Immature natural killer cell (primary cell): ENCODE results near the gene CEP250. TPM values are rescaled to one million over a fixed set of nuclear protein-coding genes. Genes with fewer than 3 reads are reported as not detected.

ENCODE experiments used
- DNase-seq, 3 donors: peaks; one replicate each; pipeline ENCODE4 v3.0.0; 2022; ENCODE audit warnings: mixed read lengths in 1 of 3
- H3K27ac Mint-ChIP-seq, 6 donors: one replicate each; pipeline ENCODE4 v1.8.0; 2020; ENCODE audit warnings: mixed read lengths in 6 of 6, mild to moderate bottlenecking in 5 of 6, inconsistent platforms in 4 of 6, moderate library complexity in 3 of 6
- H3K27me3 Mint-ChIP-seq, 3 donors: one replicate each; pipeline ENCODE4 v1.8.0; 2020 to 2021; ENCODE audit warnings: low read depth in 3 of 3, mild to moderate bottlenecking in 3 of 3, mixed read lengths in 3 of 3, moderate library complexity in 3 of 3, inconsistent platforms in 1 of 3
- H3K36me3 Mint-ChIP-seq, 3 donors: one replicate each; pipeline ENCODE4 v1.8.0; 2020; ENCODE audit warnings: mixed read lengths in 3 of 3, inconsistent platforms in 2 of 3, mild to moderate bottlenecking in 2 of 3
- H3K4me1 Mint-ChIP-seq, 2 donors: one replicate each; pipeline ENCODE4 v1.8.0; 2020; ENCODE audit warnings: inconsistent platforms in 2 of 2, mild to moderate bottlenecking in 2 of 2, mixed read lengths in 2 of 2, moderate library complexity in 1 of 2
- H3K4me3 Mint-ChIP-seq, 5 donors: one replicate each; pipeline ENCODE4 v1.8.0; 2020; ENCODE audit warnings: mild to moderate bottlenecking in 5 of 5, mixed read lengths in 5 of 5, inconsistent platforms in 3 of 5, moderate library complexity in 3 of 5
- H3K9me3 Mint-ChIP-seq, 6 donors: one replicate each; pipeline ENCODE4 v1.8.0; 2020; ENCODE audit warnings: mild to moderate bottlenecking in 6 of 6, mixed read lengths in 6 of 6, inconsistent platforms in 4 of 6, moderate library complexity in 3 of 6
- polyA plus RNA-seq, 3 donors: library from polyadenylated mRNA; unstranded; fragments of 300-500 nt; fragmentation: Illumina TruSeq; gene quantifications; one replicate each; pipeline ENCODE4 v1.2.3, GENCODE V29; 2021

CEP250 gene, protein sequence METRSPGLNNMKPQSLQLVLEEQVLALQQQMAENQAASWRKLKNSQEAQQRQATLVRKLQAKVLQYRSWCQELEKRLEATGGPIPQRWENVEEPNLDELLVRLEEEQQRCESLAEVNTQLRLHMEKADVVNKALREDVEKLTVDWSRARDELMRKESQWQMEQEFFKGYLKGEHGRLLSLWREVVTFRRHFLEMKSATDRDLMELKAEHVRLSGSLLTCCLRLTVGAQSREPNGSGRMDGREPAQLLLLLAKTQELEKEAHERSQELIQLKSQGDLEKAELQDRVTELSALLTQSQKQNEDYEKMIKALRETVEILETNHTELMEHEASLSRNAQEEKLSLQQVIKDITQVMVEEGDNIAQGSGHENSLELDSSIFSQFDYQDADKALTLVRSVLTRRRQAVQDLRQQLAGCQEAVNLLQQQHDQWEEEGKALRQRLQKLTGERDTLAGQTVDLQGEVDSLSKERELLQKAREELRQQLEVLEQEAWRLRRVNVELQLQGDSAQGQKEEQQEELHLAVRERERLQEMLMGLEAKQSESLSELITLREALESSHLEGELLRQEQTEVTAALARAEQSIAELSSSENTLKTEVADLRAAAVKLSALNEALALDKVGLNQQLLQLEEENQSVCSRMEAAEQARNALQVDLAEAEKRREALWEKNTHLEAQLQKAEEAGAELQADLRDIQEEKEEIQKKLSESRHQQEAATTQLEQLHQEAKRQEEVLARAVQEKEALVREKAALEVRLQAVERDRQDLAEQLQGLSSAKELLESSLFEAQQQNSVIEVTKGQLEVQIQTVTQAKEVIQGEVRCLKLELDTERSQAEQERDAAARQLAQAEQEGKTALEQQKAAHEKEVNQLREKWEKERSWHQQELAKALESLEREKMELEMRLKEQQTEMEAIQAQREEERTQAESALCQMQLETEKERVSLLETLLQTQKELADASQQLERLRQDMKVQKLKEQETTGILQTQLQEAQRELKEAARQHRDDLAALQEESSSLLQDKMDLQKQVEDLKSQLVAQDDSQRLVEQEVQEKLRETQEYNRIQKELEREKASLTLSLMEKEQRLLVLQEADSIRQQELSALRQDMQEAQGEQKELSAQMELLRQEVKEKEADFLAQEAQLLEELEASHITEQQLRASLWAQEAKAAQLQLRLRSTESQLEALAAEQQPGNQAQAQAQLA (N-terminal part only)
- polyA plus RNA-seq: 10 to 100 TPM in 1 of 3 donors, 1 to 10 TPM in 2; 2.5 to 22.4 (median 4.4) TPM

DNA sequence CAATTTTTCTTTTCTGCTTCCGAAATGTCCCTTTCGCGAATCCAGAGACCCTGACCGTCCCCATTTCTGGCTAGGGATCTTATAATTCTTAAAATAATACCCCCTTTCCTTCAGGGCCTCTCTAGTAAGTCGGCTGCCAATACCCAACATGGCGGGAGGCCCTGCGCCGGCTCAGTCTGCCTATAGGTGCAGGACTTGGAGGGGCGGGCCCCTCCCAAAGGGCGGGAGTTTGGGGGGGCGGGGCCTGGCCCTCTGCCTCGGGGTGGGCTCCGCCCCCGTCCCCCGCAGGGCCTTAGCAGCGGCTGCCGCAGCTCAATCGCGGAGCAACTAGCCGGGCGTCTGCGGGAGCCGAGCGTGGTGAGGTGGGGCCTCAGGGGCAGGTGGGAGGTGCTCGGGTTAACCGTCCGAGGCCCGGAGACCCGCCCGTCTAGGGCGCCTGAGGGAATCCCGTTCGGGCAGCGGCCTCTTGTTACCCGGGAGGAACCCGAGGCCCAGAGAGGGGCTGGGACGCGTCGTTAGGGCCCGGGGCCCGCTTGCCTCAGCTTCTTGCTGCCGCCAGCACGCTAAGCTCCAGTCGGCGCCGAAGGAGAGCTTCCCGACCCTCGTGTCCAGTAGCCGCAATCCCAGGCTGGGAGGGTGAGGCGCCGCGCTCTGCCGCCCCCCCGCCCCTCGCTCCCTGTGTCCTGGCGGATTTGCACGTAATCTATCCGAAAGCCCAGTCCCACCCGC lies at the start of gene CEP250:
CEP250 (plus strand) TSS at position 718 of the 729 bp plus-strand sequence. CDS start 6,770 bp downstream, outside the sequence.
- peak; percentile 94 to 97 (median 96) for DNase-seq
- H3K27me3 Mint-ChIP-seq: peaks cover 0 to 4% (median 2%) of the 10 kb centered on the region in 3 donors
- no peaks in the 10 kb centered on the region for H3K9me3 Mint-ChIP-seq
- H3K36me3 Mint-ChIP-seq: peaks cover 0 to under 1% (median 0%) of the 10 kb centered on the region in 3 donors
- H3K4me1 Mint-ChIP-seq: peaks cover 14 to 17% of the 10 kb centered on the region in 2 donors
- H3K27ac Mint-ChIP-seq: peak within 1 kb of the TSS; percentile 93 to 98 (median 96)
- H3K4me3 Mint-ChIP-seq: peak within 1 kb of the TSS; percentile 95 to 99 (median 96)

- peaks cover 0 to 5% (median 0%) of the 10 kb centered on the region in 6 donors for H3K9me3 Mint-ChIP-seq
- H3K36me3 Mint-ChIP-seq: peaks cover 24 to 37% (median 30%) of the 10 kb centered on the region in 3 donors
- no peaks in the 10 kb centered on the region for H3K27me3 Mint-ChIP-seq
- H3K4me3 Mint-ChIP-seq: no peak overlapping the region
- no peak for DNase-seq
- no peak overlapping the region for H3K27ac Mint-ChIP-seq
- H3K4me1 Mint-ChIP-seq: peaks cover 6 to 11% of the 10 kb centered on the region in 2 donors
These were observed 49.6 kb upstream of the CEP250 start for GRCh38 chr20:35405775-35406174.

DNA sequence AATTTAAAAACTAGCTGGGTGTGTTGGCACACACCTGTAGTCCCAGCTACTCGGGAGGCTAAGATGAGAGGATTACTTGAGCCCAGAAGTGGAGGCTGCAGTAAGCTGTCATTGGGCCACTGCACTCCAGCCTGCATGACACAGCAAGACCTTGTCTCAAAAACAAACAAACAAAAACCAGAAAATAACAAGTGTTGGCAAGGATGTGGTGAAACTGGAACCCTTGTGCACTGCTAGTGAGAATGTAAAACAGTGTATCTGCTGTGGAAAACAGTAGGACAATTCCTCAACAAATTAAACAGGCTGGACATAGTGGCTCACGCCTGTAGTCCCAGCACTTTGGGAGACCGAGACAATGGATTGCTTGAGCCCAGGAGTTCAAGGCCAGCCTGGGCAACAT lies 47.1 kb upstream of the CEP250 start:
- Mint-ChIP-seq H3K4me1 (peaks cover 21 to 27% of the 10 kb centered on the region in 2 donors), H3K4me3 (no peak overlapping the region), H3K9me3 (peaks cover 0 to 5% (median 0%) of the 10 kb centered on the region in 6 donors), H3K27ac (no peak overlapping the region), H3K27me3 (peaks cover 0 to 9% (median 6%) of the 10 kb centered on the region in 3 donors), H3K36me3 (peaks cover 28 to 33% (median 30%) of the 10 kb centered on the region in 3 donors)
- DNase-seq: no peak

DNA sequence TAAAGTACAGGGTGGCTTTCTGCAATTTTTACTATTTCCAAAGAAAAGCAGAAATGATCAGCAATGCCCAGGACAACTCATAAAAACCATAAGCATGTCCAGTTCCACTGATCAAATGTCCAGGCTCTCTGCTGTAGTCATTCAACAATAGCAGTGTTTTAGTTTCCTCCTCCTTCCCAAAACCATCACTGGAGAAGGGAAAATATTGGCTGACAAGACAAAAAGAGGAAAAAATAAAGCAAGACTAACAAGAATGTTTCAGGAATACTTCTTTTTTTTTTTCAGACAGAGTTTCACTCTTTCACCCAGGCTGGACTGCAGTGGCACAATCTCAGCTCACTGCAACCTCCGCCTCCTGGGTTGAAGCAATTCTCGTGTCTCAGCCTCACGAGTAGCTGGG lies 45.9 kb upstream of the CEP250 start:
- H3K27me3 Mint-ChIP-seq: peaks cover 0 to 9% (median 6%) of the 10 kb centered on the region in 3 donors

GRCh38 chr20:35410613-35411012 lies 44.8 kb upstream of the CEP250 start:
- no peak for DNase-seq
- H3K27me3 Mint-ChIP-seq: peaks cover 0 to 9% (median 6%) of the 10 kb centered on the region in 3 donors
- peak overlapping the region in 4 of 6 donors; percentile 50 to 99 (median 94) for H3K27ac Mint-ChIP-seq
- H3K36me3 Mint-ChIP-seq: peaks cover 19 to 21% (median 19%) of the 10 kb centered on the region in 3 donors
- peaks cover 0 to 5% (median 0%) of the 10 kb centered on the region in 6 donors for H3K9me3 Mint-ChIP-seq
- H3K4me1 Mint-ChIP-seq: peaks cover 17 to 18% of the 10 kb centered on the region in 2 donors
- H3K4me3 Mint-ChIP-seq: peak overlapping the region; percentile 96 to 100 (median 99)

More for the DNA sequence above, 45.9 kb upstream of the CEP250 start:
- DNase-seq: no peak
- Mint-ChIP-seq H3K27ac (no peak overlapping the region), H3K4me3 (no peak overlapping the region), H3K4me1 (peaks cover 21 to 26% of the 10 kb centered on the region in 2 donors), H3K9me3 (peaks cover 0 to 5% (median 0%) of the 10 kb centered on the region in 6 donors), H3K36me3 (peaks cover 28 to 30% (median 29%) of the 10 kb centered on the region in 3 donors)

DNA sequence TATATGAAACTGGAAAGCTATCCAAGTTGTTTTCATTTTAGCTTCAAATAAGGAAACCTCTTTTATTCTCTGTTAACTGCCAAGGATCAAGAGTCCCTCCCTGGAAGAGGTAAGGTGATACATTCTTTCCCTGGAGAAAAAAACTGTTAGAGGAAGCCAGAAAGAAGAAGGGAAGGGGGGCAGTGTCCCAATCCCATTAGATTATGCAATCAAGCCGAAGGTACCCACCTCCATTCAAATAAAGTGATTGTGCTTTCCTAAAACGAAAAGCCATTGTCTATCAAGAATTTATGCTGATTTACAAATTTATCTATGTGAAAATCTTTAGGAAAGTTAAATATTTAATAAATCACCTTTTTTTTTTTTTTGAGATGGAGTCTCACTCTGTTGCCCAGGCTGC lies 34.1 kb upstream of the CEP250 start:
- Mint-ChIP-seq H3K27me3 (peaks cover 2 to 14% (median 4%) of the 10 kb centered on the region in 3 donors), H3K36me3 (no peaks in the 10 kb centered on the region), H3K27ac (no peak overlapping the region), H3K4me1 (no peaks in the 10 kb centered on the region), H3K9me3 (no peaks in the 10 kb centered on the region), H3K4me3 (no peak overlapping the region)
- DNase-seq: no peak

- Mint-ChIP-seq H3K4me3 (no peak overlapping the region), H3K27me3 (peaks cover 0 to 4% (median 2%) of the 10 kb centered on the region in 3 donors), H3K4me1 (peaks cover 0 to 2% of the 10 kb centered on the region in 2 donors), H3K36me3 (peaks cover 0 to 3% (median 0%) of the 10 kb centered on the region in 3 donors), H3K27ac (no peak overlapping the region), H3K9me3 (no peaks in the 10 kb centered on the region)
- no peak for DNase-seq
These were observed 23.6 kb upstream of the CEP250 start for GRCh38 chr20:35431621-35432429.

DNA sequence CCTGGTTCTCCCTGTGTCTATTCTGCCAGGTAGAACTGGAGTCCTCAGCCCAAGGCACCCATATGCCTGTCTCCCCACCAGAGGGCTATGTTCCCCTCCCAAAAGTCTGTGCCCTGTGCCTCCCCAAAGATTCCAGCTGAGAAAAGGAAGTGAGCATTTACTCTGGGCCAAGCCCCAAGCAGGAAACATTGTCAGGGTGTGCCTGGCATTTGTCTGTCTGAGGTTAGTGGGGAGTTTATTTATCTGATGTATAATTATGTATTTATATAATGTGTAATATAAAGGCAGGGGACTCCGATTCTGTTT lies 23.0 kb upstream of the CEP250 start:
- peaks cover 0 to 3% (median 0%) of the 10 kb centered on the region in 3 donors for H3K36me3 Mint-ChIP-seq
- H3K27me3 Mint-ChIP-seq: peaks cover 0 to 4% (median 2%) of the 10 kb centered on the region in 3 donors
- H3K9me3 Mint-ChIP-seq: no peaks in the 10 kb centered on the region
- DNase-seq: no peak
- peaks cover 0 to 2% of the 10 kb centered on the region in 2 donors for H3K4me1 Mint-ChIP-seq
- H3K4me3 Mint-ChIP-seq: no peak overlapping the region
- H3K27ac Mint-ChIP-seq: no peak overlapping the region

DNA sequence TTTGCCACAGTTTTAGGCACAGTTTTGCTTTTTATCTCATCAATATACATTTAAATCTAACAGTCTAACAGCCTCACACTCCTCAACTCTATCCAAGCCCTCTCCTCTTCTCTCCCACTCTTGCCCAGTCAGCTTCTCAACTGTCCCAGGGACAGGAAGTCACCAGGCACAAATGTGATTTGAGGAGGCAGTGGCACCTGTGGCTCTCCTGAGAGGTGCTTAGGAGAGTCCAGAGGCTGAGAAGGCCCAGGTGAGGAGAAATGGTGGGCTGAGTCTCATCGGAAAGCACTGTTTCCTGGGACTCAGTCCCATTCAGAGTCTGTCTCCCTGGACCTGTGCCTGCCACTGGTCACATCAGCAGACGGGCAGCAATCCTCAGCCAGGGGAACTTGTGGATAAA lies 22.1 kb upstream of the CEP250 start:
- H3K27ac Mint-ChIP-seq: no peak overlapping the region
- no peak overlapping the region for H3K4me3 Mint-ChIP-seq
- H3K27me3 Mint-ChIP-seq: peaks cover 0 to 4% (median under 1%) of the 10 kb centered on the region in 3 donors
- no peak for DNase-seq
- peaks cover 0 to 2% of the 10 kb centered on the region in 2 donors for H3K4me1 Mint-ChIP-seq
- peaks cover 0 to 3% (median 0%) of the 10 kb centered on the region in 3 donors for H3K36me3 Mint-ChIP-seq
- H3K9me3 Mint-ChIP-seq: no peaks in the 10 kb centered on the region

DNA sequence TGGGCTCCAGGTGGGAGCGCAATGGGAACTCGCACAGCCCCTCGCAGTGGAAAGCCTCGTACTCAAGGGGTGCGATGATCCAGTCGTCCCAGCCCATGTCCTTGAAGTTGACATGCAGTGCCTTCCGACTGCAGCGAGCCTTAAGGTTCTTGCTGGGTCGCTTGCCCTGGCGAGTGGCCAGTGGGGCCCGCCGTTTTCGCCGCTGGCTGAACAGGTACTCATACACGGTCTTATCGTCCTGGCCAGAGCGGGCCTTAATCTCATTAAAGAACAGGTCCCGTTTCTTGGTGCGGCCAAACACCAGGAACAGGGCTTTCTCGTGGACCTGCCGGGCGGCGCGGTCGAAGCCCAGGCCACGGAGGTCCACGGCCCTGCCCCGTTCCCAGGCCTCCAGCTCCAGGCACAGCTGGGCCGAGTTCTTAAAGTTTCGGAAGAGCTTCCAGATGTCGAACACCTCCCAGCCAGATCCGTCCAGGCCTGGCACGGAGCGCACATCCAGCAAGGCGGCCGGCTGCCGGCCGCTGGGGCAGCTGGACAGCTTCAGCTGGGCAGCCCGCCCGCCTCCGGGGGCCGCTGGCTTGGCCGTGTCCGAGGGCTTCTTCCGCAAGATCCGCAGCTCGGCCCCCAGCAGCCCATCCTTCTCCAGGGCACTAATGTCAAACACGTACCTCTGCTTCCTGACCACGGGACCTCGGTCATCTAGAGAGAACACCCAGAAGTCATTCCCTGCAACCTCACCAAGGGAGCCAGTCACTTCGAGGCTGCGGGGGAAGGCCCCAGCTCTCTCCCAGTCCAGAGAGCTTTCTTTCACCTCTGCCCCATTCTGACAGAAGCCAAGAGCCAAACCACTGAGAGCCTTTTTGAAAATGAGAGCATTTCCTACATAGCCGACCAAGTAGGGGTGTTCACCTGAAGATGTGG lies 21.1 kb upstream of the CEP250 start:
- H3K4me3 Mint-ChIP-seq: no peak overlapping the region
- no peak overlapping the region for H3K27ac Mint-ChIP-seq
- no peaks in the 10 kb centered on the region for H3K9me3 Mint-ChIP-seq
- H3K4me1 Mint-ChIP-seq: peaks cover 0 to 2% of the 10 kb centered on the region in 2 donors
- peaks cover 0 to 4% (median 3%) of the 10 kb centered on the region in 3 donors for H3K27me3 Mint-ChIP-seq
- no peaks in the 10 kb centered on the region for H3K36me3 Mint-ChIP-seq
- no peak for DNase-seq

DNA sequence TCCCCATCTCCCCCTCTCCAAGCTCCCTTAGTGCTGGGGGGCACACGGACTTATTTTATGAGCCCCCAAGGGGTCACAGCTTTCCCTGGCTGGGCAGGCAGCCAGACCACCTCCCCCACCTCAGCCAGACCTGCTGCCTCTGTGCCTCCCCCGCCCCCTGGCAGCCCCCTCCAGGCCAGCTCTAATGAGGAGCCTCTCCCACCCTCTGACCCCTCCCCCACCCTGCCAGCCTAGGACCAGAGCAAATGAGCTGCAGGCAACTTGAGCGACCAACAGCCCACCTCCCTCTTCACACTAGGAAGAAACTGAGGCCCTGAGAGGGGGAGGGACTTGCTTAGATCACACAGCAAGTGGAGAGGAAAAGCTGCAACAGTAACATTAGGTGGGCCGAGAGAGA lies 19.2 kb upstream of the CEP250 start:
- Mint-ChIP-seq H3K9me3 (no peaks in the 10 kb centered on the region), H3K4me3 (no peak overlapping the region), H3K27me3 (peaks cover 0 to 13% (median 7%) of the 10 kb centered on the region in 3 donors), H3K4me1 (peaks cover 0 to 2% of the 10 kb centered on the region in 2 donors), H3K36me3 (no peaks in the 10 kb centered on the region), H3K27ac (no peak overlapping the region)
- DNase-seq: no peak
